ENCODE measurements around the gene ATOH8. TPM values are rescaled to one million over a fixed set of nuclear protein-coding genes. Genes with fewer than 3 reads are reported as not detected.

ATOH8 gene
- total RNA-seq, 1 experiment from 2014 or later, result 0.20 TPM

DNA sequence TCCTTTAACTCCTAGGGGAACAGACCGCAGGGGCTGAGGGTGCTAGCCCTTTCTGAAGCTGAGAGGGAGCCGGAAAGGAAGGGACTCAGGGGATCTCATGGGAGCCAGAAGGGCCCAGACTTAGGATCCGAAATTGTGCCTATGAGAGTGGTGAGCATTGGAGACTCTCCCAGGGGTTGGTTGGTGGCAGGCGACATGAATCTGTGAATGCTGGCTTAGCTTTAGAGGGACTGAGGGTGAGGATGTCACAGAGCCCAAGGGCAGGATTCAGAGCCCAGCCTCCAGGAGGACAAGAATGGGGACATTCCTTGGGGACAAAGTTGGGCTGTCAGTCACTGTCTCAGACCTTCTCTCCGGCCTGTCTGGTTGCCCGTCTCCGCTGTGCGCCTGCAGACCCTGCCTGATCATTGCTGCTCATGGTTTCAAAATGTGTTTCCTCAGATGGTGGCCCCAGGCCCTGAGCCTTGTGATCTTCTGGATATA is 42.2 kb upstream of the ATOH8 start:
- no peak overlapping the region for H3K4me3 Mint-ChIP-seq
- H2BK5ac ChIP-seq (ENCODE audit: insufficient read length, low read length), result no peak overlapping the region

More for the DNA sequence above, 42.2 kb upstream of the ATOH8 start:
- H4K91ac ChIP-seq (ENCODE audit: insufficient read length, low read depth, low read length), result no peak overlapping the region
- no peak overlapping the region for H3K4me2 ChIP-seq (ENCODE audit: insufficient read depth, insufficient read length, low read length)
- no CpG with 5 or more reads among the region's 8 CpGs for WGBS (ENCODE audit: extremely low coverage, insufficient read length, low lambda C conversion rate)
- DNase-seq, result no peak
- H3K23ac ChIP-seq (ENCODE audit: insufficient read length, low read depth, low read length), result no peak overlapping the region
- no peak overlapping the region for H4K5ac ChIP-seq (ENCODE audit: insufficient read length, low read depth, low read length)
- no peaks in the 10 kb centered on the region for H3K79me2 ChIP-seq (ENCODE audit: insufficient read depth, low read length)
- no peak overlapping the region for H2BK15ac ChIP-seq (ENCODE audit: low read depth, low read length)
- no peak overlapping the region for H3K4ac ChIP-seq (ENCODE audit: low read depth, low read length)
- H3K23me2 ChIP-seq (ENCODE audit: insufficient read length, low read depth, low read length, poor library complexity, severe bottlenecking), result no peaks in the 10 kb centered on the region
- H3K27ac ChIP-seq (ENCODE audit: insufficient read length, low read depth, low read length), result no peak overlapping the region
- no peak overlapping the region for H3K56ac ChIP-seq (ENCODE audit: insufficient read length, low read depth, low read length)
- H2BK20ac ChIP-seq (ENCODE audit: low read depth, low read length, poor library complexity, severe bottlenecking), result no peak overlapping the region
- H2BK12ac ChIP-seq (ENCODE audit: insufficient read length, low read depth, low read length), result no peak overlapping the region
- peaks cover 3% of the 10 kb centered on the region; the same call in 1 of the 2 replicates for H3K27me3 ChIP-seq (ENCODE audit: insufficient read depth, low read length)
- H2BK120ac ChIP-seq (ENCODE audit: low read depth, low read length, poor library complexity, severe bottlenecking), result no peak overlapping the region
- no peaks in the 10 kb centered on the region for H3K4me1 ChIP-seq (ENCODE audit: insufficient read depth, low read length)
- TF ChIP-seq, protein P1, sequence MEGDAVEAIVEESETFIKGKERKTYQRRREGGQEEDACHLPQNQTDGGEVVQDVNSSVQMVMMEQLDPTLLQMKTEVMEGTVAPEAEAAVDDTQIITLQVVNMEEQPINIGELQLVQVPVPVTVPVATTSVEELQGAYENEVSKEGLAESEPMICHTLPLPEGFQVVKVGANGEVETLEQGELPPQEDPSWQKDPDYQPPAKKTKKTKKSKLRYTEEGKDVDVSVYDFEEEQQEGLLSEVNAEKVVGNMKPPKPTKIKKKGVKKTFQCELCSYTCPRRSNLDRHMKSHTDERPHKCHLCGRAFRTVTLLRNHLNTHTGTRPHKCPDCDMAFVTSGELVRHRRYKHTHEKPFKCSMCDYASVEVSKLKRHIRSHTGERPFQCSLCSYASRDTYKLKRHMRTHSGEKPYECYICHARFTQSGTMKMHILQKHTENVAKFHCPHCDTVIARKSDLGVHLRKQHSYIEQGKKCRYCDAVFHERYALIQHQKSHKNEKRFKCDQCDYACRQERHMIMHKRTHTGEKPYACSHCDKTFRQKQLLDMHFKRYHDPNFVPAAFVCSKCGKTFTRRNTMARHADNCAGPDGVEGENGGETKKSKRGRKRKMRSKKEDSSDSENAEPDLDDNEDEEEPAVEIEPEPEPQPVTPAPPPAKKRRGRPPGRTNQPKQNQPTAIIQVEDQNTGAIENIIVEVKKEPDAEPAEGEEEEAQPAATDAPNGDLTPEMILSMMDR (conservative IDR thresholded peaks at IDR 0.05), result no peak
- no peak overlapping the region for H3K14ac ChIP-seq (ENCODE audit: insufficient read depth, low read length)
- no peak overlapping the region for H2AFZ ChIP-seq (ENCODE audit: low read length)
- no peak overlapping the region for H3K18ac ChIP-seq (ENCODE audit: insufficient read length, low read depth, low read length)
- Mint-ChIP-seq H3K9me3 (no peaks in the 10 kb centered on the region; a peak in 1 of 5 replicates), H3K36me3 (ENCODE audit: insufficient read depth in 1 of 3, low read depth in 3 of 3) (no peaks in the 10 kb centered on the region), H3K27me3 (ENCODE audit: low read depth) (peaks cover 23% of the 10 kb centered on the region), H3K4me1 (peaks cover 2 to 11% of the 10 kb centered on the region in 2 experiments; a peak in 3 of 4 replicates), H3K27ac (peak overlapping the region in 1 of 3 experiments; percentile 13; a peak in 1 of 7 replicates)
- H4K20me1 ChIP-seq (ENCODE audit: control insufficient read depth, insufficient read depth, insufficient read length), result no peaks in the 10 kb centered on the region
- H3K79me1 ChIP-seq (ENCODE audit: insufficient read depth, low read depth, low read length, poor library complexity, severe bottlenecking), result no peaks in the 10 kb centered on the region
- H4K8ac ChIP-seq (replicated peaks; ENCODE audit: insufficient read length, low read depth, low read length), result no peak overlapping the region
- no peak overlapping the region for H2AK5ac ChIP-seq (ENCODE audit: insufficient read length, low read length)
- H3K9me3 ChIP-seq (ENCODE audit: control insufficient read depth, low read depth, low read length), result no peaks in the 10 kb centered on the region
- no peak overlapping the region for H3K9ac ChIP-seq (ENCODE audit: extremely low read depth, insufficient read length, low read length)
- no peak overlapping the region for H3T11ph ChIP-seq (ENCODE audit: low read length)
